Fibroblast of skin of right quadriceps (primary cell): ENCODE measurements around the gene NSMCE4A.
"Not testable (repeated sequence)": the region's sequence is repeated elsewhere in the genome, so short reads cannot be mapped to it uniquely, and the experiment has no call there.

Experiments
- DNase-seq: peaks from one replicate; pipeline ENCODE4 v3.0.0-alpha.2; 2013

The NSMCE4A gene

DNA sequence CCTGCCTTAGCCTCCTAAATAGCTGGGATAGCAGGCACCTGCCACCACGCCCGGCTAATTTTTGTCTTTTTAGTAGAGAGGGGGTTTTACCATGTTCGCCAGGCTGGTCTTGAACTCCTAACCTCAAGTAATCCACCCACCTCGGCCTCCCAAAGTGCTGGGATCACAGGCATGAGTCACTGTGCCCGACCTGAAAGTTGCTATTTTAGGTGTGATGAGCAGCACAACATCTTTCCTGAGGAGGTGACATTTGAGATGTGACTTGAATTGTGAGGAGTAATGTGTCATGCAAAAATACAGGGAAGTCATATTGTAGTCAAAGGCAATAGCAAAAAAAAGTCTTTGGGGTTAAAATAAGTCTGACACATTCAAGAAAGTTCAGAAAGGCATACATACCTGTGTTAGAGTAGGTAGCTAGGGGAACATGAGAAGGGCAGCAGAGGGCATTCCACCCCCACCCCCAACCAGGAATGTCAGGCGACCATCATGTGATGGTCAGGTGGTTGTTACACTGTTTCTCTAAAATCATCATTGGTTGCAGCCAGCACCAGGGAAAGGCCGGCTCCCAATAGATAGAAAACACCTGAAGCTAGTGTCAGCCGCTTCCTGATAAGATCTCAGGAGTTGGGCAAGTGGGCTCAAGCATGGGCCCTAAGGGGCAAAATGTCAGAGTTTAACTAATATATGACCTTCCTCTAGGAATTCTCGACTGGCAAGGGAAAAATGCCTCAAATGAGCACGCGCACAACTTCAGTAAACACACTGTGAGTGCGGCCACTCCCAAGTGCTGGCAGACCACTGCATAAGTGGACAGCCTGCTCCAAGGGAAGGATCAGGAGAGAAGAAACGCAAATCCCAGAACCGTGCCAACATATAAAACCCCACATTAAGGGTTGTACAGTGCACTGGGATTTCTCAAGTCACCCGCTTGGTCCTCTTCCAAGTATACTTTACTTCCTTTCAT lies 13.6 kb upstream of the NSMCE4A start, which contains the start of gene TACC2:
Gene TACC2 (plus strand): TSS at position 803 of the 964 bp plus-strand sequence. CDS start 32,819 bp downstream, outside the sequence.
- no peak for DNase-seq

DNA sequence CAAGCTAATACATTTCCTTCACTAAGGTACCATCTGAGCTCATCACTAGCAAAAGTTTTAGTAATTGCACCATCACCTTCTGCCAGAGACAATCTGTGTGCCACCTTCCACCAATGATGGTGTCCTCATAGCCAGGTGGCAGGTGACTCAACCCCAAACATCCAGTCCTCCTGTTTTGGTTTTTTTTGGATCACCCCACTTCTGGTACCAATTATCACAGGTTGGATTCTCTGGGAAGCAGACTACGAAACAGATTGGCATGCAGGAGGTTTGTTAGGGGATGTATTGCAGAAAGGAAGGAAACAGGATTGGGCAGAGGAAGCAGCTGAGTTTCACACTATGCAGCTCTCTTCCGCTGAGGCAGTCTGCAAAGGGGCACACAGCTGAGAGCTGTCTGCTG lies 9.4 kb upstream of the NSMCE4A start:
- DNase-seq = no peak

DNA sequence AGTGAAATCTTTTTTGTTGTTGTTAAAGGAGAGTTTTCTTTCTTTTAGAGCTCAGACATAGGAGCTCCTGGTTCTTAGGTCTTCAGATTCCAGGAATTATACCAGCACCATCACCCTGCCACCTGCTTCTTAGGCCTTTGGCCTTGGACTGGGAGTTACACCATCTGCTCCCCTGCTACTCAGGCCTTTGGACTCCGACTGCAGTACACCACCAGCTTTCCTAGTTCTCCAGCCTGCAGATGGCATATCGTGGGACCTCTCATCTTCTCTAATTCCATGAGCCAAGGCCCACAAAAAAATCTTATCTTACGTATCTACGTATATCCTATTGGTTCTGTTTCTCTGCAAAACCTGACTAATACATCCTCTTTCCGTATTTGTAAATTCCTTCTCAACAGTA lies 8.8 kb upstream of the NSMCE4A start:
- no peak for DNase-seq

DNA sequence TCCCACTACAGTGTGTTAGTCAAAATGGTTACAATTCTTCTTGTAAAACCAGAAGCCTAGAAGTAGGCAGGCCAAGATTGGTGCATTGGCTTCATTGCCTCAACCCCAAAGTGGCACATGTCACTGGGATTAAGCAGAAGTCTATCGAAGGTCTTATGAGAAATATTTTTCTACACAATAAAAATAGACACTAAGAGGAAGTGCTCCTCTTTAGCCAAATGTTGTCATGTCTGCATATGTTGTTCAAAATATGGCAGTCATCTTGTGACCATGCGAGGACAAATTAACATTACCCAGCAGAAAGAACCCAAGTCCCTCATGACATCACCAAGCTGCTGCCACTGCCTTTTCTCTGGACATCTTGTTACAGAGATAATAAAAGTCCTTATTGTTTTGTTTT lies 6.3 kb upstream of the NSMCE4A start:
- DNase-seq = no peak

- DNase-seq = no peak
Observed at GRCh38 chr10:121978511-121978910, 3.5 kb upstream of the NSMCE4A start.

GRCh38 chr10:121976607-121977006 lies 1.6 kb upstream of the NSMCE4A start:
- DNase-seq = no peak

DNA sequence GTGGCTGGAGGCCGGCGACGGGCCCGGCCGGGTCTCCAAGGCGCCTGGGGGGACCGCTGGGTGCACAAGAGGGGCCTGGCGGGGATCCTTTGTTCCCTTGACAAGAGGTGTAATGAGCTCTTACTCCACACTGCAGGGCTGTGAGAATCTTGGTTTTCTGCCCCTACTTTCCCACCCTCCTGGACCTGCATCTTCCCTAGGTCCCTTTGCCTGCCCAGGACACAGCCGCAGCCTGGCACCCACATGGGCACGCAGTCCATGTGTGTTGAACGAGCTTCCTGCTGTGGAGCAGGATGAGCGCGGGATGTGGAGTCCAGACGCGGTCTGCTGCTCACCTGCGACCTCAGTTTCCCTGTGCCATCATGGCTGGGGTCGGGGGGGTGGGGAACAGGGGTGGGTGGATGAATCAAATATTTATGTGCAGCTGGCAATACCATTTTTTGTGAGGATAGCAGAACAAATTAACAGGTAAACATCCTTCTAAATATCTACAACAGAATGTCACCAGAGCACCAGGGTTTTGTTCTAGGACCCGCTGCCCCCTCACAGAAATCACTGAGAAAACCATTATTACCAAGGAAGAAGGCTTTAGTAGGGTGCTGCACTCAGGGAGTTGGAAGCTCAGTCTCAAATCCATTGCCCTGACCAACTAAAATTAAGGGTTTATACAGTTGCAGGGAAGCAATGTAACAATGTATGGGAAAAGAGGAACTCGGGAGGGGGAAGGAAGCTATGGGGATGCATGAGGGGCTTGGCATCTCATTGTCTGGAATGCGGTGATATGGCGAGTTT lies 474 bp upstream of the NSMCE4A start:
- no peak for DNase-seq

DNA sequence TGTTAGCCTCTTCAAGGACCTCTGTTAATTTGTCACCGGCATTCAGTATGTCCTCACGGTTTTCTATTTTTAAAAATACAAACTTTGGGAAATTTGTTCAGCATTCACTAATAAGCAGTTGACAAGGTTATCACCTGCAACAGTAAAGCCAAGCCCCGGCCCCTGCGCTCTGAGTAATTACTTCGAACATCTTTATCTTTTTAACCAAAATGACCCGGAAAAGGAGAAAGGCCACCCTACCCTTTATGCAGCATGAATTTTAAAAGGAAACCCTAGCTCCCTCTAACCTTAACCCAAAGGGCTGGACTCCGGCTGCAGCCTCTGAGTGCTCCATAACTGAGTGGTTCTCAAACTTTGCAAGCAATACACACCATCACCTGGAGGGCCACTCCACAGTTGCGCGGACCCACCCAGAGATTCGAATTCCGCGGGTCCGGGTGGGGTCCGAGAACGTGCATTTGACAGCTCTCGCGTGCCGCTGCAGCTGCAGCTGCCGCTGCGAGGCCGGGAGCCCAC lies 940 bp downstream of the NSMCE4A start:
- DNase-seq = no peak

GRCh38 chr10:121969086-121969485 lies 5.9 kb downstream of the NSMCE4A start:
- not testable (repeated sequence) for DNase-seq

GRCh38 chr10:121965996-121966395 lies 9.0 kb downstream of the NSMCE4A start:
- no peak for DNase-seq

- DNase-seq = no peak
Observed at GRCh38 chr10:121961456-121961855, 13.6 kb downstream of the NSMCE4A start.

DNA sequence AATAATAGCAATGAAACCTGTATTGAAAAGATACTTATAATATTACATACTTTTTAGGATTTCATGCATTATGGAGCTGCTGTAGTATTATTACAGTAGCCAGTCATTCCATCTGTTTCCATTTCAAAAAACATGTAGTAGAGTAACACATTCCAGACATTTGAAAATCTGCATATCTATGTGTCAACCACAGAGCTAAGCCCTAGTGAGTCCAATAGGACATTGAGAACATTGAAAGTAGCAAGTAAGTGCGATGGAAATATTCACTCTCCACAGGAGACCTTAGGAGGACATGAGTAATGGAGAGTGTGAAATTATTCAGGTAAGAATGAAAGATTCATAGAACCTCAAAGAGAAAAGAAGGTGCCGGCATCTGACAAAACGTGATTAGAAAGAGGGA lies 15.3 kb downstream of the NSMCE4A start:
- no peak for DNase-seq

- DNase-seq = peak; percentile 45
Observed at GRCh38 chr10:121956111-121957061, 18.6 kb downstream of the NSMCE4A start.

GRCh38 chr10:121952226-121952625 lies 22.8 kb downstream of the NSMCE4A start:
- DNase-seq = peak; percentile 54

- DNase-seq = no peak
Observed at GRCh38 chr10:121949451-121949850, 25.6 kb downstream of the NSMCE4A start.

- no peak for DNase-seq
Observed at GRCh38 chr10:121949049-121949448, 26.0 kb downstream of the NSMCE4A start.

DNA sequence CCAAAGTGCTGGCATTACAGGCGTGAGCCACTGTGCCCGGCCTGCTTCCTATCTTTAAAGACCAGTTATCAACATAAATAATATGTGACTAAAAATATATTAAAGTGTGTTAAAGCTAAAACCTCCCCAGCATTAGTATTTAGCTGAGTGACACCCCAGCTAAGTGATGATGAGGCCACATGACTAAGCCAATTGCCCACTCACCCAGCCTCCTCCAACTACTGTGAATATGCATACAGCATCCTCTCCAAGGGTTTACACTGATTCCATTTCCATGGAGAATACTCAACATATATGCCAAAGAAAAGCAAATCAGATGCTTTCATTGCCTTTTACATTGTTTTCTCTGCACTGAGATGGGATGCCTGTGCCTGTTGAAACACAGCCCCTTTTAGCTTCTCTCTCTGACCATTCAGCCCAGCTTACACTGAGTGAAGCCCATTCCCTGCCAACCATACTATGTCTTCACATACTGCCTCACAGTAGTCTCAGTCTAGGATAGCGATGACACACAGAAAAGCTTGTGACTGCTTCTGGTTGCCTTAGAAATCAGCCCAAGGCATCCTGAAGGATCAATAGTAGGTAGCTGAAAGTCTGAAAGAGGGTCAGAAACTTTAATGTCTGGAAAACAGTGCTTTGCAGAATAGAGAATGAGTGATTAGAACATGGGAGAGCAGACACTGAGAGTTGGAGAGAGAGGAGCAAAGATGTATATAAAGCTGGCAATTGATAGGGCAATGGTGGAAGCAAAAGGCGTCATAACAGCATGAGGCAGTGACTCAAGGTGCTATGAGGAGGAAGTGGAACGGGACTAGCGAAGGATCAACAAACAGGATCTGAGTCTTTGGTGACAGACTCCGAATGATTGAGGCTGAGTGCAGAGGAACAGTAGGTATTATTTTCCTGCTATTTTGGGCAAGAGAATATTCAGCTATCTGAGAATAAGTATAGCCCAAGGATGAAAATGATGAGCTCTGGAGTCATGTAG lies 27.4 kb downstream of the NSMCE4A start:
- no peak for DNase-seq

- peak; percentile 97 for DNase-seq
Observed at GRCh38 chr10:121942749-121943416, 32.1 kb downstream of the NSMCE4A start.

DNA sequence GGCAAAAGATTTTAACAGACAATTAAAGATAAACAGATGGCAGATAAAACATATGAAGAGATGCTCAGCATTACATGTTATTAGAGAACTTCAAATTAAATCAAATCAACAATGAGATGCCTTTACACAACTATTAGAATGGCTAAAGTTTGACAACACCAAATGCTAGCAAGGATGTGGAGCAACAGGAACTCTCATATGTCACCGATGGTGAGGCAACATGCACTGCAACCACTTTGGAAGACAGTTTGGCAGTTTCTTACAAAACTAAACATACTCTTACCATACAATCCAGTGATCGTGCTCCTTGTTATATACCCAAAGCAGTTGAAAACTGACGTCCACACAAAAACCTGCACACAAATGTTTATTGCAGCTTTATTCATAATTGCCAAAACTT lies 33.5 kb downstream of the NSMCE4A start:
- no peak for DNase-seq

GRCh38 chr10:121936295-121936694 lies 38.7 kb downstream of the NSMCE4A start:
- no peak for DNase-seq
